Measurements from ENCODE around the gene HAUS1.

- TF ChIP-seq, protein P1, sequence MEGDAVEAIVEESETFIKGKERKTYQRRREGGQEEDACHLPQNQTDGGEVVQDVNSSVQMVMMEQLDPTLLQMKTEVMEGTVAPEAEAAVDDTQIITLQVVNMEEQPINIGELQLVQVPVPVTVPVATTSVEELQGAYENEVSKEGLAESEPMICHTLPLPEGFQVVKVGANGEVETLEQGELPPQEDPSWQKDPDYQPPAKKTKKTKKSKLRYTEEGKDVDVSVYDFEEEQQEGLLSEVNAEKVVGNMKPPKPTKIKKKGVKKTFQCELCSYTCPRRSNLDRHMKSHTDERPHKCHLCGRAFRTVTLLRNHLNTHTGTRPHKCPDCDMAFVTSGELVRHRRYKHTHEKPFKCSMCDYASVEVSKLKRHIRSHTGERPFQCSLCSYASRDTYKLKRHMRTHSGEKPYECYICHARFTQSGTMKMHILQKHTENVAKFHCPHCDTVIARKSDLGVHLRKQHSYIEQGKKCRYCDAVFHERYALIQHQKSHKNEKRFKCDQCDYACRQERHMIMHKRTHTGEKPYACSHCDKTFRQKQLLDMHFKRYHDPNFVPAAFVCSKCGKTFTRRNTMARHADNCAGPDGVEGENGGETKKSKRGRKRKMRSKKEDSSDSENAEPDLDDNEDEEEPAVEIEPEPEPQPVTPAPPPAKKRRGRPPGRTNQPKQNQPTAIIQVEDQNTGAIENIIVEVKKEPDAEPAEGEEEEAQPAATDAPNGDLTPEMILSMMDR (IDR thresholded peaks at IDR 0.05): no peak
- TF ChIP-seq POLR2A (IDR thresholded peaks at IDR 0.05): no peak
Observed at GRCh38 chr18:46166261-46166970, 62.2 kb downstream of the HAUS1 start.

Data from right lobe of liver (tissue), 4 donors.